SK-N-SH (cell line): Measurements from ENCODE around the gene ANKRD31. TPM values are rescaled to one million over a fixed set of nuclear protein-coding genes. Genes with fewer than 3 reads are reported as not detected.

Source experiments
- CTCF ChIA-PET: fragments of 300-600, 350-600 bp; formaldehyde crosslinking; extraction: SDS; loops from one replicate; lab custom pipeline; 2021; lab: Yijun Ruan, JAX
- POLR2A ChIA-PET: fragments of 350-600 bp; sonication (Branson Sonifier 250); formaldehyde crosslinking; extraction: SDS; loops from one replicate; lab custom pipeline; 2020; ENCODE audit warnings: antibody characterized with exemption, inconsistent platforms; lab: Yijun Ruan, JAX
- DNase-seq: peaks from one replicate; pipeline ENCODE4 v3.0.0; 2012
- H2AFZ ChIP-seq: fragments of 200-600 bp; sonication (generic); 2 replicates; pipeline ENCODE4 v1.8.1; 2016; ENCODE audit warnings: antibody characterized with exemption, mild to moderate bottlenecking, low read depth
- H3F3A ChIP-seq: fragments of 200-600 bp; sonication (generic); replicated peaks from 2 replicates; pipeline ENCODE3; 2016; ENCODE audit warnings: antibody characterized with exemption, mild to moderate bottlenecking; ENCODE audit not compliant: insufficient read depth
- H3K27ac ChIP-seq, 2 experiments: fragments of 200-500 bp in 1 of 2; fragments of 200-600 bp in 1 of 2; sonication (Bioruptor generic) in 1 of 2; sonication (generic), shearing (Covaris generic) in 1 of 2; 2 replicates each; pipeline versions ENCODE4 v1.5.1 to v1.6.1; 2014 to 2016; ENCODE audit warnings: low read depth in 2 of 2, inconsistent platforms in 1 of 2, low read length in 1 of 2, mild to moderate bottlenecking in 1 of 2, mixed read lengths in 1 of 2
- H3K27me3 ChIP-seq: fragments of 200-600 bp; sonication (generic), shearing (Covaris generic); 2 replicates; pipeline ENCODE4 v1.6.1; 2016; ENCODE audit warnings: mixed run types; ENCODE audit not compliant: insufficient read depth
- H3K36me3 ChIP-seq, 2 experiments: fragments of 200-500 bp in 1 of 2; fragments of 200-600 bp in 1 of 2; sonication (Bioruptor generic) in 1 of 2; sonication (generic) in 1 of 2; replicated peaks in 1 of 2; 2 replicates each; pipeline versions ENCODE3 to v1.5.1; 2014 to 2016; ENCODE audit warnings: low read length in 1 of 2, mild to moderate bottlenecking in 1 of 2; ENCODE audit not compliant: insufficient read depth in 2 of 2, control insufficient read depth in 1 of 2
- H3K4me1 ChIP-seq, 2 experiments: fragments of 200-500 bp in 1 of 2; fragments of 200-600 bp in 1 of 2; sonication (Bioruptor generic) in 1 of 2; sonication (generic), shearing (Covaris generic) in 1 of 2; 2 replicates each; pipeline versions ENCODE4 v1.5.1 to v1.6.1; 2014 to 2016; ENCODE audit warnings: low read depth in 1 of 2, low read length in 1 of 2, mixed run types in 1 of 2; ENCODE audit not compliant: insufficient read depth in 2 of 2, control insufficient read depth in 1 of 2
- H3K4me2 ChIP-seq: fragments of 200-600 bp; sonication (generic), shearing (Covaris generic); 2 replicates; pipeline ENCODE4 v1.6.1; 2017; ENCODE audit warnings: mixed run types
- H3K4me3 ChIP-seq, 2 experiments: fragments of 200-500 bp in 1 of 2; fragments of 200-600 bp in 1 of 2; sonication (Bioruptor generic) in 1 of 2; sonication (generic), shearing (Covaris generic) in 1 of 2; 2 replicates each; pipeline versions ENCODE4 v1.5.1 to v1.8.1; 2014 to 2016; ENCODE audit warnings: low read depth in 2 of 2, inconsistent platforms in 1 of 2, low read length in 1 of 2, mild to moderate bottlenecking in 1 of 2, mixed read lengths in 1 of 2, moderate library complexity in 1 of 2
- H3K79me2 ChIP-seq: fragments of 200-600 bp; sonication (generic); 2 replicates; pipeline ENCODE4 v1.8.1; 2017; ENCODE audit warnings: mild to moderate bottlenecking; ENCODE audit not compliant: insufficient read depth
- H3K9ac ChIP-seq: fragments of 200-600 bp; sonication (generic); 2 replicates; pipeline ENCODE4 v1.6.1; 2017; ENCODE audit warnings: mixed run types
- H3K9me2 ChIP-seq: fragments of 200-600 bp; sonication (generic); 2 replicates; pipeline ENCODE4 v1.6.1; 2017; ENCODE audit warnings: mixed run types
- H3K9me3 ChIP-seq: fragments of 200-600 bp; sonication (generic); 2 replicates; pipeline ENCODE4 v1.6.1; 2017; ENCODE audit warnings: mixed run types, mild to moderate bottlenecking, moderate library complexity
- H4K20me1 ChIP-seq: fragments of 200-600 bp; sonication (generic); 2 replicates; pipeline ENCODE4 v1.6.1; 2017; ENCODE audit warnings: mild to moderate bottlenecking, mixed run types; ENCODE audit not compliant: insufficient read depth
- CTCF ChIP-seq: fragments of 200-600 bp; sonication (generic); IDR thresholded peaks from 2 replicates; pipeline ENCODE4 v1.6.1; 2017; ENCODE audit warnings: antibody characterized with exemption, mild to moderate bottlenecking, moderate library complexity
- ELF1 ChIP-seq: IDR thresholded peaks from 2 replicates; pipeline ENCODE4 v1.4.0; 2012
- EZH2phosphoT487 ChIP-seq: fragments of 200-600 bp; sonication (generic); IDR thresholded peaks from 2 replicates; pipeline ENCODE4 v1.6.1; 2017; ENCODE audit warnings: low read depth, mixed run types, mild to moderate bottlenecking, antibody characterized with exemption, moderate library complexity, borderline replicate concordance
- FOXM1 ChIP-seq: IDR thresholded peaks from 2 replicates; pipeline ENCODE4 v1.4.0; 2012; ENCODE audit warnings: low read depth, mild to moderate bottlenecking
- MAX ChIP-seq: IDR thresholded peaks from 2 replicates; pipeline ENCODE4 v1.4.0; 2012; ENCODE audit warnings: low read depth
- NFIC ChIP-seq: IDR thresholded peaks from 2 replicates; pipeline ENCODE4 v1.4.0; 2012; ENCODE audit warnings: borderline replicate concordance
- PBX3 ChIP-seq: IDR thresholded peaks from 2 replicates; pipeline ENCODE4; 2012
- RCOR1 ChIP-seq: fragments of 150-350 bp; IDR thresholded peaks from 2 replicates; pipeline ENCODE4 v1.6.1; 2017; ENCODE audit warnings: antibody characterized with exemption, low read length
- TAF1 ChIP-seq: IDR thresholded peaks from 2 replicates; pipeline ENCODE4 v1.6.1; 2012; ENCODE audit warnings: low read depth, mild to moderate bottlenecking, low read length, moderate library complexity, borderline replicate concordance
- TCF12 ChIP-seq: IDR thresholded peaks from 2 replicates; pipeline ENCODE4 v1.4.0; 2012
- USF2 ChIP-seq: fragments of 150-350 bp; IDR thresholded peaks from 2 replicates; pipeline ENCODE4 v1.6.1; 2017; ENCODE audit warnings: antibody characterized with exemption, low read length, low read depth, borderline replicate concordance
- YY1 ChIP-seq: IDR thresholded peaks from 2 replicates; pipeline ENCODE4 v1.4.0; 2012; ENCODE audit warnings: low read depth, mild to moderate bottlenecking
- ZBTB33 ChIP-seq: IDR thresholded peaks from 2 replicates; pipeline ENCODE4 v1.4.0; 2012; ENCODE audit warnings: low read depth, borderline replicate concordance
- WGBS: methylation state at CpG from one replicate; pipeline ENCODE4 v1.1.6; 2017; ENCODE audit warnings: low lambda C conversion rate; 5-methylcytosine and 5-hydroxymethylcytosine counted together
- polyA plus RNA-seq, 3 experiments: library from polyadenylated mRNA; depleted of rRNA; stranded (reverse); fragments of >200 nt; gene quantifications; 2 replicates each; pipeline ENCODE4 v1.2.3, GENCODE V29; 2012

ANKRD31 gene
- polyA plus RNA-seq, 1 of the 3 experiments (the other 2 are of a cell fraction) = 0.05 TPM

GRCh38 chr5:75168026-75168735 is 68.5 kb downstream of the ANKRD31 start:
- CTCF ChIA-PET = no interaction called here
- WGBS = 65% methylated on average over 2 of the region's 2 CpGs

More at GRCh38 chr5:75168026-75168735, 68.5 kb downstream of the ANKRD31 start:
- no peak overlapping the region for H3K9ac ChIP-seq
- H3K27me3 ChIP-seq = no peaks in the 10 kb centered on the region
- no peak for TF ChIP-seq TAF1
- no peak for TF ChIP-seq EZH2phosphoT487
- no peak for TF ChIP-seq PBX3
- TF ChIP-seq FOXM1 = no peak
- TF ChIP-seq CTCF = no peak
- no peak for TF ChIP-seq MAX
- TF ChIP-seq ZBTB33 = no peak
- TF ChIP-seq NFIC = no peak
- TF ChIP-seq ELF1 = no peak
- TF ChIP-seq USF2 = no peak
- TF ChIP-seq TCF12 = no peak
- TF ChIP-seq RCOR1 = no peak
- TF ChIP-seq YY1 = no peak
- TF ChIP-seq, all 33 proteins: peak for 0
- no peaks in the 10 kb centered on the region for H3K9me3 ChIP-seq
- no peak overlapping the region for H3K4me2 ChIP-seq
- no peaks in the 10 kb centered on the region for H4K20me1 ChIP-seq
- no peaks in the 10 kb centered on the region for H3K4me1 ChIP-seq
- no peak overlapping the region for H2AFZ ChIP-seq
- H3K9me2 ChIP-seq = no peaks in the 10 kb centered on the region
- H3K79me2 ChIP-seq = no peaks in the 10 kb centered on the region; the same call in 1 of the 2 replicates
- no peaks in the 10 kb centered on the region for H3K36me3 ChIP-seq
- POLR2A ChIA-PET = no interaction called here
- H3K27ac ChIP-seq = no peak overlapping the region
- no peak for DNase-seq
- H3F3A ChIP-seq = no peaks in the 10 kb centered on the region
- H3K4me3 ChIP-seq = no peak overlapping the region
